GM18526 (cell line): ENCODE measurements around the gene XNDC1N.

Experiments
- POLR2A ChIP-seq: IDR thresholded peaks from 3 replicates; pipeline ENCODE4 v1.6.1; 2011; ENCODE audit not compliant: insufficient read length; ENCODE audit errors: extremely low read depth

XNDC1N gene

GRCh38 chr11:71940561-71941219, 12.3 kb upstream of the XNDC1N start:
- no peak for TF ChIP-seq POLR2A

- TF ChIP-seq POLR2A: no peak
Observed at GRCh38 chr11:71937826-71938225, 9.4 kb upstream of the XNDC1N start.

- TF ChIP-seq POLR2A: no peak
Observed at GRCh38 chr11:71936825-71937224, 8.4 kb upstream of the XNDC1N start.

- no peak for TF ChIP-seq POLR2A
Observed at GRCh38 chr11:71935338-71935925, 7.0 kb upstream of the XNDC1N start.

GRCh38 chr11:71934213-71934612, 5.8 kb upstream of the XNDC1N start:
- no peak for TF ChIP-seq POLR2A

GRCh38 chr11:71933141-71933933, 4.9 kb upstream of the XNDC1N start:
- TF ChIP-seq POLR2A: no peak

GRCh38 chr11:71931245-71931602, 2.8 kb upstream of the XNDC1N start:
- no peak for TF ChIP-seq POLR2A

GRCh38 chr11:71930556-71931244, 2.3 kb upstream of the XNDC1N start:
- TF ChIP-seq POLR2A: no peak

GRCh38 chr11:71929491-71929890, 1.1 kb upstream of the XNDC1N start:
- no peak for TF ChIP-seq POLR2A

GRCh38 chr11:71928737-71929443, 496 bp upstream of the XNDC1N start, which contains the start of gene RNF121:
TSS of gene RNF121 (plus strand) at chr11:71929046. CDS start at chr11:71929062, 16 bp downstream.
- peak; percentile 91 for TF ChIP-seq POLR2A

GRCh38 chr11:71917646-71918140, 10.7 kb downstream of the XNDC1N start:
- TF ChIP-seq POLR2A: no peak

GRCh38 chr11:71914617-71915189, 13.7 kb downstream of the XNDC1N start:
- no peak for TF ChIP-seq POLR2A

GRCh38 chr11:71913756-71914526, 14.5 kb downstream of the XNDC1N start:
- TF ChIP-seq POLR2A: no peak

- no peak for TF ChIP-seq POLR2A
Observed at GRCh38 chr11:71908218-71908617, 20.2 kb downstream of the XNDC1N start.
